Ishikawa (cell line): ENCODE results near the gene RNF213.

Source experiments
- CEBPB ChIP-seq: IDR thresholded peaks from 2 replicates; pipeline ENCODE4 v1.6.1; 2012
- CREB1 ChIP-seq: IDR thresholded peaks from 2 replicates; pipeline ENCODE4 v1.6.1; 2012; ENCODE audit warnings: low read depth
- EP300 ChIP-seq: IDR thresholded peaks from 2 replicates; pipeline ENCODE4 v1.6.1; 2012; ENCODE audit warnings: borderline replicate concordance
- MAX ChIP-seq: IDR thresholded peaks from 2 replicates; pipeline ENCODE4 v1.6.1; 2012
- NFIC ChIP-seq: IDR thresholded peaks from 2 replicates; pipeline ENCODE4 v1.6.1; 2012
- RAD21 ChIP-seq: IDR thresholded peaks from 2 replicates; pipeline ENCODE4 v1.6.1; 2012; ENCODE audit warnings: low read depth
- TAF1 ChIP-seq: IDR thresholded peaks from 2 replicates; pipeline ENCODE4 v1.6.1; 2012; ENCODE audit warnings: low read depth, mild to moderate bottlenecking
- TCF12 ChIP-seq: IDR thresholded peaks from 2 replicates; pipeline ENCODE4 v1.6.1; 2012; ENCODE audit warnings: low read depth
- TEAD4 ChIP-seq: IDR thresholded peaks from 2 replicates; pipeline ENCODE4 v1.6.1; 2012
- YY1 ChIP-seq: IDR thresholded peaks from 2 replicates; pipeline ENCODE4 v1.6.1; 2012; ENCODE audit warnings: low read depth
- TF ChIP-seq, protein P1 (sequence below): IDR thresholded peaks from 2 replicates; pipeline ENCODE4 v1.6.1; 2012; ENCODE audit warnings: low read depth, mild to moderate bottlenecking
- TF ChIP-seq, protein P2 (sequence below): IDR thresholded peaks from 2 replicates; pipeline ENCODE4 v1.6.1; 2012

DNA sequence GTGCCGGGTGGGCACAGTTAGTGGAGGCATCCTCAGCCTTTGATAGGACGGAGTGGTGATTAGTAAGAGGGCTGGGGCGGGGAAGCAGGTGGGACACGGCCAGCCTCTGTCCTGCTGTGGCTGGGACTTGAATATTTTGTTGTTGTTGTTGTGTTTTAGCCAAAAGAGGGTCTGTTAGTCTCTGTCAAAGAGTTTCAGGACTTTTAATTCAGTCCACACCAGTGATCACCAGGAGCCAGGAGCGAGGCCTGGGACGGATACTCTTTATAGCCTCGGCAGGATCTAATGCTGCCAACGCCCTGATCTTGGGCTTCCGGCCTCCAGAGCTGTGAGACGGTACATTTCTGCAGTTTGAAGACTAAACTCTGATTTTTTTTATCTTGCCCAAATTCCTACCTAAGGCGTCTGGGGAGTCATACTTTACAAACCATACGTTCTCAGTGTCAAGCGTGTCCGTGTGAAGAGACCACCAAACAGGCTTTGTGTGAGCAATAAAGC, 2.9 kb upstream of the RNF213 start:
- TF ChIP-seq TAF1 (no peak), EP300 (no peak), CEBPB (no peak), RAD21 (no peak), CREB1 (no peak), NFIC (no peak), MAX (no peak), YY1 (no peak), TEAD4 (no peak), TCF12 (no peak)
- TF ChIP-seq, protein P1, sequence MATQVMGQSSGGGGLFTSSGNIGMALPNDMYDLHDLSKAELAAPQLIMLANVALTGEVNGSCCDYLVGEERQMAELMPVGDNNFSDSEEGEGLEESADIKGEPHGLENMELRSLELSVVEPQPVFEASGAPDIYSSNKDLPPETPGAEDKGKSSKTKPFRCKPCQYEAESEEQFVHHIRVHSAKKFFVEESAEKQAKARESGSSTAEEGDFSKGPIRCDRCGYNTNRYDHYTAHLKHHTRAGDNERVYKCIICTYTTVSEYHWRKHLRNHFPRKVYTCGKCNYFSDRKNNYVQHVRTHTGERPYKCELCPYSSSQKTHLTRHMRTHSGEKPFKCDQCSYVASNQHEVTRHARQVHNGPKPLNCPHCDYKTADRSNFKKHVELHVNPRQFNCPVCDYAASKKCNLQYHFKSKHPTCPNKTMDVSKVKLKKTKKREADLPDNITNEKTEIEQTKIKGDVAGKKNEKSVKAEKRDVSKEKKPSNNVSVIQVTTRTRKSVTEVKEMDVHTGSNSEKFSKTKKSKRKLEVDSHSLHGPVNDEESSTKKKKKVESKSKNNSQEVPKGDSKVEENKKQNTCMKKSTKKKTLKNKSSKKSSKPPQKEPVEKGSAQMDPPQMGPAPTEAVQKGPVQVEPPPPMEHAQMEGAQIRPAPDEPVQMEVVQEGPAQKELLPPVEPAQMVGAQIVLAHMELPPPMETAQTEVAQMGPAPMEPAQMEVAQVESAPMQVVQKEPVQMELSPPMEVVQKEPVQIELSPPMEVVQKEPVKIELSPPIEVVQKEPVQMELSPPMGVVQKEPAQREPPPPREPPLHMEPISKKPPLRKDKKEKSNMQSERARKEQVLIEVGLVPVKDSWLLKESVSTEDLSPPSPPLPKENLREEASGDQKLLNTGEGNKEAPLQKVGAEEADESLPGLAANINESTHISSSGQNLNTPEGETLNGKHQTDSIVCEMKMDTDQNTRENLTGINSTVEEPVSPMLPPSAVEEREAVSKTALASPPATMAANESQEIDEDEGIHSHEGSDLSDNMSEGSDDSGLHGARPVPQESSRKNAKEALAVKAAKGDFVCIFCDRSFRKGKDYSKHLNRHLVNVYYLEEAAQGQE: no peak
- TF ChIP-seq, protein P2, sequence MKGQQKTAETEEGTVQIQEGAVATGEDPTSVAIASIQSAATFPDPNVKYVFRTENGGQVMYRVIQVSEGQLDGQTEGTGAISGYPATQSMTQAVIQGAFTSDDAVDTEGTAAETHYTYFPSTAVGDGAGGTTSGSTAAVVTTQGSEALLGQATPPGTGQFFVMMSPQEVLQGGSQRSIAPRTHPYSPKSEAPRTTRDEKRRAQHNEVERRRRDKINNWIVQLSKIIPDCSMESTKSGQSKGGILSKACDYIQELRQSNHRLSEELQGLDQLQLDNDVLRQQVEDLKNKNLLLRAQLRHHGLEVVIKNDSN: no peak
